GM19468 (cell line): ENCODE measurements around the gene CYB561D2.

Experiments used
- ATAC-seq: cut with Tn5 transposase; IDR thresholded peaks from one replicate; pipeline ENCODE4 v1.9.1; 2021; ENCODE audit warnings: mild to moderate bottlenecking, moderate library complexity, moderate number of reproducible peaks; ENCODE audit not compliant: unreplicated experiment; ENCODE audit errors: extremely low read depth

The CYB561D2 gene

GRCh38 chr3:50340448-50341329 is 10.0 kb upstream of the CYB561D2 start, which contains the start of gene RASSF1:
Gene RASSF1 (minus strand): TSS chr3:50340836. CDS start chr3:50340805, 31 bp downstream.
- no peak for ATAC-seq

- no peak for ATAC-seq
Observed at GRCh38 chr3:50341537-50341936, 9.1 kb upstream of the CYB561D2 start.

- no peak for ATAC-seq
Observed at GRCh38 chr3:50341996-50342650, 8.5 kb upstream of the CYB561D2 start.

GRCh38 chr3:50342813-50343633 is 7.6 kb upstream of the CYB561D2 start:
- no peak for ATAC-seq

- ATAC-seq: no peak
Observed at GRCh38 chr3:50345008-50345407, 5.7 kb upstream of the CYB561D2 start.

- ATAC-seq: no peak
Observed at GRCh38 chr3:50345586-50346234, 5.0 kb upstream of the CYB561D2 start, which contains the start of gene ZMYND10. Gene ZMYND10 (minus strand): TSS chr3:50345732. CDS start chr3:50345579, 153 bp downstream.

- no peak for ATAC-seq
Observed at GRCh38 chr3:50347187-50347813, 3.4 kb upstream of the CYB561D2 start.

- ATAC-seq: peak; percentile 3
Observed at GRCh38 chr3:50350213-50350526, 492 bp upstream of the CYB561D2 start.

GRCh38 chr3:50351323-50351697 is 648 bp downstream of the CYB561D2 start:
- no peak for ATAC-seq

GRCh38 chr3:50352781-50353180 is 2.1 kb downstream of the CYB561D2 start:
- ATAC-seq: no peak

- no peak for ATAC-seq
Observed at GRCh38 chr3:50353245-50354004, 2.8 kb downstream of the CYB561D2 start.

- no peak for ATAC-seq
Observed at GRCh38 chr3:50354186-50354764, 3.6 kb downstream of the CYB561D2 start.

GRCh38 chr3:50354850-50355249 is 4.2 kb downstream of the CYB561D2 start:
- no peak for ATAC-seq

GRCh38 chr3:50355829-50356552 is 5.3 kb downstream of the CYB561D2 start:
- ATAC-seq: no peak

- no peak for ATAC-seq
Observed at GRCh38 chr3:50356553-50356952, 5.9 kb downstream of the CYB561D2 start.

GRCh38 chr3:50357481-50357880 is 6.8 kb downstream of the CYB561D2 start:
- no peak for ATAC-seq

- ATAC-seq: no peak
Observed at GRCh38 chr3:50358355-50358910, 7.8 kb downstream of the CYB561D2 start.
